SU-DHL-6 (cell line): ENCODE measurements around the gene PNLDC1.
A peak's percentile ranks its signal among the peaks of the same experiment; 100 is the strongest.

ENCODE experiments used
- H2AFZ ChIP-seq: fragments of 200-600 bp; sonication (generic); 2 replicates; pipeline ENCODE4 v1.6.1; 2014; ENCODE audit warnings: low read depth, mild to moderate bottlenecking, moderate library complexity, mixed read lengths, antibody characterized with exemption, low read length; ENCODE audit not compliant: severe bottlenecking
- H3F3A ChIP-seq: fragments of 200-600 bp; shearing (Covaris generic); 2 replicates; pipeline ENCODE4 v1.6.0; 2016; ENCODE audit warnings: antibody characterized with exemption, mild to moderate bottlenecking; ENCODE audit not compliant: insufficient read depth
- H3K27ac ChIP-seq: fragments of 200-600 bp; sonication (generic); 2 replicates; pipeline ENCODE4 v1.5.1; 2016; ENCODE audit warnings: low read depth, mild to moderate bottlenecking, low read length, moderate library complexity, mixed read lengths
- H3K27me3 ChIP-seq: fragments of 200-600 bp; sonication (generic), shearing (Covaris generic); 2 replicates; pipeline ENCODE4 v1.6.0; 2014; ENCODE audit warnings: mild to moderate bottlenecking, low read length
- H3K36me3 ChIP-seq: fragments of 200-600 bp; sonication (generic); 2 replicates; pipeline ENCODE4 v1.6.1; 2014; ENCODE audit warnings: mild to moderate bottlenecking, low read length, mixed read lengths
- H3K4me2 ChIP-seq: fragments of 300-600, 200-600 bp; shearing (Covaris generic), sonication (generic); 2 replicates; pipeline ENCODE4 v1.6.0; 2014; ENCODE audit warnings: low read length, low read depth, mild to moderate bottlenecking; ENCODE audit not compliant: poor library complexity, severe bottlenecking
- H3K4me3 ChIP-seq: fragments of 200-600 bp; sonication (generic); 2 replicates; pipeline ENCODE4 v1.5.1; 2014; ENCODE audit warnings: antibody characterized with exemption, low read length, mild to moderate bottlenecking, mixed read lengths; ENCODE audit not compliant: insufficient read depth, poor library complexity, severe bottlenecking
- H3K79me2 ChIP-seq: fragments of 200-600 bp; sonication (generic); 2 replicates; pipeline ENCODE4 v1.6.1; 2014; ENCODE audit warnings: mild to moderate bottlenecking, low read length, moderate library complexity; ENCODE audit not compliant: insufficient read depth
- H3K9ac ChIP-seq: fragments of 200-600 bp; sonication (generic); 2 replicates; pipeline ENCODE4 v1.7.0; 2014; ENCODE audit warnings: mild to moderate bottlenecking, low read length
- H3K9me2 ChIP-seq: fragments of 200-600 bp; sonication (generic); replicated peaks from 2 replicates; pipeline ENCODE4 v1.6.1; 2014; ENCODE audit warnings: low read length; ENCODE audit not compliant: insufficient read depth
- H3K9me3 ChIP-seq: fragments of 200-600 bp; sonication (generic); 2 replicates; pipeline ENCODE4 v1.6.1; 2014; ENCODE audit warnings: low read length, mixed read lengths; ENCODE audit not compliant: insufficient read depth
- H4K20me1 ChIP-seq: fragments of 200-600 bp; sonication (generic); 2 replicates; pipeline ENCODE4 v1.6.1; 2014; ENCODE audit warnings: low read depth, mild to moderate bottlenecking, antibody characterized with exemption, low read length, moderate library complexity, mixed read lengths
- EZH2phosphoT487 ChIP-seq: fragments of 200-600 bp; sonication (generic), shearing (Covaris generic); conservative IDR thresholded peaks from 2 replicates; pipeline ENCODE4 v1.6.1; 2018; ENCODE audit warnings: mild to moderate bottlenecking, antibody characterized with exemption, low read length, moderate library complexity, mixed read lengths
- TF ChIP-seq, protein P1 (sequence below): fragments of 200-600 bp; sonication (generic); IDR thresholded peaks from one replicate; pipeline ENCODE4 v1.5.1; 2017; ENCODE audit warnings: antibody characterized with exemption, mild to moderate bottlenecking, low read length, moderate library complexity; ENCODE audit not compliant: insufficient read depth, poor library complexity, severe bottlenecking

PNLDC1 gene

DNA sequence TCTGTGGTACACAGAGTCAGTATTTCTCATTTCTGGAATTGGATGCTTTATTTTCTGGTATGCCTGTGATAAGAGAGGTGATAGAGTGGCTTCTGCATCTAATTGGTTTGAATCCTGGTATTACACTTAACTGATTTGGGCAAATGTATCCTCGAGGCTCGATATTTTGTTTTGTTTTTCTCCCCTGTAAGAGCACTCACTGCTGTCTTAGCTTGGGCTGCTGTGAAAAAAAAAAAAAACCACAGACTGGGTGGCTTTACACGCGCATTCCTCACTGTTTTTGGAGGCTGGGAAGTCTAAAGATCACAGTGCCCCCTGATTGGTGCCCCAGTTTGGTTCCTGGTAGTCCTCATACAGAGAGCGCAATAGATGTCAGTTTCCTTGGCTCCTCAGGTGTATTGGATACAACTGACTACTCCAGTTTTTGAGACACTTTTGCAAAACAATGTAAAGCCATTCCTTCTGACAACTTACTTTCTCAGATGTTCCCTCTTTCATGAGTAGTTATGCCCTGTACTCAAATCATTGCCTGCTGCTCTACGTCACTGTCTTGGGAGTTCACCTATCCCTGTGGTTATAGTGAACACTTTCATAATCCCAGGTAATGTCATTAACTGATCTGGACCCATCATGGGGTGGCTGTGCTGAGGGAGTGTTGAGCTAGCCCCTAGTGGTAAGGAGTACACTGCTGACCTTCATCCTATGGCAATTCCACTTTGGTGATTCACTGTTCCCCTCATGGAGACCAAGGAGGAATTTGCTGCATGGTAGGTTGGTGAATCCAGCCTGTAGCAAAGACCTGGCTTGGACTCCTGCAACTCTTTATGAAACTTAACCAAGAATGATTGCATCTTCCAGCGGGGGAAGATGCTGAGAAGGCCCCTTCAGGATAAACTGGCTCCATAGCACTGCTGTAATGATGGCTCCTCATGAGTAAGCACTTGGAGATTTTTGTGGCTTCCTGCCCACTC lies 41.8 kb upstream of the PNLDC1 start:
- Histone ChIP-seq H3K27me3 (no peaks in the 10 kb centered on the region), H3K9me2 (no peaks in the 10 kb centered on the region), H4K20me1 (no peaks in the 10 kb centered on the region), H3K4me3 (no peak overlapping the region), H3K9me3 (no peaks in the 10 kb centered on the region), H2AFZ (no peak overlapping the region), H3K9ac (no peak overlapping the region), H3K36me3 (peaks cover 37% of the 10 kb centered on the region), H3F3A (peaks cover 69% of the 10 kb centered on the region), H3K79me2 (peaks cover 25% of the 10 kb centered on the region; the same call in 1 of the 2 replicates), H3K27ac (no peak overlapping the region), H3K4me2 (no peak overlapping the region)
- TF ChIP-seq, protein P1, sequence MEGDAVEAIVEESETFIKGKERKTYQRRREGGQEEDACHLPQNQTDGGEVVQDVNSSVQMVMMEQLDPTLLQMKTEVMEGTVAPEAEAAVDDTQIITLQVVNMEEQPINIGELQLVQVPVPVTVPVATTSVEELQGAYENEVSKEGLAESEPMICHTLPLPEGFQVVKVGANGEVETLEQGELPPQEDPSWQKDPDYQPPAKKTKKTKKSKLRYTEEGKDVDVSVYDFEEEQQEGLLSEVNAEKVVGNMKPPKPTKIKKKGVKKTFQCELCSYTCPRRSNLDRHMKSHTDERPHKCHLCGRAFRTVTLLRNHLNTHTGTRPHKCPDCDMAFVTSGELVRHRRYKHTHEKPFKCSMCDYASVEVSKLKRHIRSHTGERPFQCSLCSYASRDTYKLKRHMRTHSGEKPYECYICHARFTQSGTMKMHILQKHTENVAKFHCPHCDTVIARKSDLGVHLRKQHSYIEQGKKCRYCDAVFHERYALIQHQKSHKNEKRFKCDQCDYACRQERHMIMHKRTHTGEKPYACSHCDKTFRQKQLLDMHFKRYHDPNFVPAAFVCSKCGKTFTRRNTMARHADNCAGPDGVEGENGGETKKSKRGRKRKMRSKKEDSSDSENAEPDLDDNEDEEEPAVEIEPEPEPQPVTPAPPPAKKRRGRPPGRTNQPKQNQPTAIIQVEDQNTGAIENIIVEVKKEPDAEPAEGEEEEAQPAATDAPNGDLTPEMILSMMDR = no peak
- no peak for TF ChIP-seq EZH2phosphoT487

DNA sequence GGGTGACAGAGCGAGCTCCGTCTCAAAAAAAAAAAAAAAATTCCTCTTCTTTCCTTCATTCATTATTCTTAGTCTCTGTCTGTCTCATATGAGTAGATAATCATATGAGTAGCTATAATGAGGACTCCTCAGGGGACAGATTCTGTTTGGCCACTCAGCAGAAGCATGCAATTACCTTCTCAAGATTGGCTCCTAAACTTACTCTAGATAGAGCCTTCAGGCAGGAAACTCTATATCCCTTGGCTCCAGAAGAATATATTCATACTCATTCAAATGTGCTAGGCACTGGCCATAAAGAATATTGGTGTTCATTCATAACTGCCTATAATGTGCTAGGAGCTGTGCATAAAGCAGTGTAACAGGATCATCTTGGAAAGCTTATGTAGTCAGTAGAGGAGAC lies 40.4 kb upstream of the PNLDC1 start:
- Histone ChIP-seq H3K9me2 (no peaks in the 10 kb centered on the region), H4K20me1 (no peaks in the 10 kb centered on the region), H3K4me2 (peak overlapping the region; percentile 7), H2AFZ (no peak overlapping the region), H3K27me3 (no peaks in the 10 kb centered on the region), H3K36me3 (peaks cover 27% of the 10 kb centered on the region), H3K27ac (peak overlapping the region; percentile 87; the same call in 1 of the 2 replicates), H3K9ac (no peak overlapping the region), H3K4me3 (no peak overlapping the region), H3K9me3 (no peaks in the 10 kb centered on the region), H3F3A (peaks cover 61% of the 10 kb centered on the region), H3K79me2 (peaks cover 18% of the 10 kb centered on the region; the same call in 1 of the 2 replicates)
- TF ChIP-seq EZH2phosphoT487 = no peak
- TF ChIP-seq, protein P1 = no peak

DNA sequence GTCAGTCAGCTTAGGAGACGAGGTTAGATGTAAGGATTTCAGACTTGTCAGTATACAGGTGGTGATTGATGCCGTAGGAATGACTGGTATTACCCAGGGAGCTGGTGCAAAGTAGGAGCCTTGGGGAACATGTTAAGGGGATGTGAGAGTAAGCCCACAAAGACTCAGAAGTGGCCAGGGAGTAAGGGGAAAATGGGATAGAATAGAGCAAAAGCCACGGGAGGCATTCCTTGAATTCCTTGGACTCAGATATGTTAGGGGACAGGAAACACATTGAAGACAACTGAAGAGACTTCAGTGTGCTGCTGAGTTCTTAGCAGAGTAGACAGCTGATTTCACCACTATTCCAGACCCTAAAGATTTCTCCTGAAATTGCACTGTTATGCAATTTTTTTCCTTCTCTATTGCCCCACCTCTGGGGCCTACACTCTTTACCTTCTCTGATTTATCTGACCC lies 39.4 kb upstream of the PNLDC1 start:
- Histone ChIP-seq H3K9ac (peak overlapping the region; percentile 85), H3K27me3 (no peaks in the 10 kb centered on the region), H3K36me3 (peaks cover 23% of the 10 kb centered on the region), H4K20me1 (no peaks in the 10 kb centered on the region), H3F3A (peaks cover 53% of the 10 kb centered on the region), H3K4me2 (peak overlapping the region; percentile 94), H3K79me2 (peaks cover 16% of the 10 kb centered on the region; the same call in 1 of the 2 replicates), H3K9me3 (no peaks in the 10 kb centered on the region), H3K9me2 (no peaks in the 10 kb centered on the region), H3K4me3 (peak overlapping the region; percentile 75), H2AFZ (no peak overlapping the region), H3K27ac (peak overlapping the region; percentile 87)
- no peak for TF ChIP-seq EZH2phosphoT487
- TF ChIP-seq, protein P1 = no peak
